ENCODE measurements around the gene PCDHGA7.
"Not testable (repeated sequence)": the region's sequence is repeated elsewhere in the genome, so short reads cannot be mapped to it uniquely, and the experiment has no call there.

Gene PCDHGA7

GRCh38 chr5:141432726-141433125 is 50.2 kb downstream of the PCDHGA7 start:
- not testable (repeated sequence) for DNase-seq

GRCh38 chr5:141434006-141434405 is 51.5 kb downstream of the PCDHGA7 start:
- DNase-seq: no peak

All from hematopoietic multipotent progenitor cell treated with erythropoietin and hydrocortisone succinate and interleukin-3 and kit ligand, for 6 days (in vitro differentiated cells).